Neural crest cell (in vitro differentiated cells): ENCODE data around the gene MGST2. TPM values are rescaled to one million over a fixed set of nuclear protein-coding genes. Genes with fewer than 3 reads are reported as not detected.
A peak's percentile ranks its signal among the peaks of the same experiment; 100 is the strongest.
"Not testable (repeated sequence)": the region's sequence is repeated elsewhere in the genome, so short reads cannot be mapped to it uniquely, and the experiment has no call there.

Experiments used
- DNase-seq: peaks from one replicate; pipeline ENCODE4 v3.0.0; 2021; ENCODE audit warnings: low read depth, mixed read lengths, low spot score
- H3K27ac Mint-ChIP-seq: one replicate; pipeline ENCODE4 v1.8.0; 2021; ENCODE audit warnings: mild to moderate bottlenecking, mixed read lengths; ENCODE audit not compliant: unreplicated experiment
- H3K27me3 Mint-ChIP-seq: 2 replicates; pipeline ENCODE4 v1.8.0; 2021; ENCODE audit warnings: low read depth, mild to moderate bottlenecking, mixed read lengths
- H3K36me3 Mint-ChIP-seq: 2 replicates; pipeline ENCODE4 v1.8.0; 2021; ENCODE audit warnings: low read depth, mild to moderate bottlenecking, mixed read lengths
- H3K4me1 Mint-ChIP-seq: 2 replicates; pipeline ENCODE4 v1.8.0; 2021; ENCODE audit warnings: mixed read lengths
- H3K4me3 Mint-ChIP-seq: one replicate; pipeline ENCODE4 v1.8.0; 2021; ENCODE audit warnings: mild to moderate bottlenecking, mixed read lengths
- H3K9me3 Mint-ChIP-seq: 2 replicates; pipeline ENCODE4 v1.8.0; 2021; ENCODE audit warnings: mixed read lengths
- CTCF ChIP-seq: fragments of 200-600 bp; sonication (generic); conservative IDR thresholded peaks from 2 replicates; pipeline ENCODE4 v1.5.0; 2021; ENCODE audit warnings: antibody characterized with exemption, mild to moderate bottlenecking
- total RNA-seq: library from RNA; stranded (reverse); gene quantifications from 2 replicates; pipeline ENCODE4 v1.2.1, GENCODE V29; 2021

The MGST2 gene
- total RNA-seq, 1 donor from 2014 or later = 15.3 TPM

- Mint-ChIP-seq H3K4me1 (peaks cover 26% of the 10 kb centered on the region), H3K4me3 (no peak overlapping the region), H3K9me3 (peaks cover 3% of the 10 kb centered on the region), H3K27ac (no peak overlapping the region), H3K27me3 (no peaks in the 10 kb centered on the region), H3K36me3 (no peaks in the 10 kb centered on the region)
- DNase-seq = no peak
- TF ChIP-seq CTCF = no peak
Observed at GRCh38 chr4:139630991-139631390, 34.6 kb upstream of the MGST2 start.

DNA sequence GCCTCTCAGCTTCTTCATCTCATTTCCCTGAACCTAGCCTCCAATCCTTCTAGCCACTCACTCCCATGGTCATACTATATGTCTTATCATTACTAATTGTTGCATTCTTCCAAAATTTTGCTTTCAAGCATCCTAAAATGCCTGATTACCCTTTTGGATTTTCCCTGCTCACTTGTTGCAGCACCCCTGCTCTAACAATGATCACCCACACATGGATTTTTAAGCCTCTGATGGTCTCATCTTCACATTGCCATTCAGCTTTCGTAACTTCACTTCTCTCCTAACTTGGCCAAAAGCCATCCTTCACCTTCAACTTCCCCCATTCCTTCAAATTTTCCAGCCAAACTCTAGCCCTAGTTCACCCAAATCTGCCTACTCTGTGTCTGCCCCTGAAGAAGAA, 33.8 kb upstream of the MGST2 start:
- no peaks in the 10 kb centered on the region for H3K27me3 Mint-ChIP-seq
- no peak for DNase-seq
- no peak overlapping the region for H3K4me3 Mint-ChIP-seq

DNA sequence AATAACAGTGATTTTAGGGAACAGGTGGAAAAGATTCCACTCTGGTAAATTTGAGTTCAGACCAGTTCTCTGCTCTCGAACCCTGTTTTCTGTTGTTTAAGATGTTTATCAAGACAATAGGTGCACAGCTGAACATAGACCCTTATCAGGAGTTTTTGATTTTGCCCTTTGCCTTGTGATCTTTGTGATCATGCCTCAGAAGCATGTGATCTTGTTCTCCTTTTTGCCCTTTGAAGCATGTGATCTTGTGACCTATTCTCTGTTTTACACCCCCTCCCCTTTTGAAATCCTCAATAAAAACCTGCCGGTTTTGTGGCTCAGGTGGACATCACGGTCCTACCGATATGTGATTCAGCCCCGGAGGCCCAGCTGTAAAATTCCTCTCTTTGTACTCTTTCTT, 32.9 kb upstream of the MGST2 start:
- not testable (repeated sequence) for H3K27me3 Mint-ChIP-seq, H3K27ac Mint-ChIP-seq, H3K9me3 Mint-ChIP-seq, DNase-seq, H3K4me3 Mint-ChIP-seq, H3K36me3 Mint-ChIP-seq
- peaks cover 26% of the 10 kb centered on the region for H3K4me1 Mint-ChIP-seq

More for the DNA sequence above, 33.8 kb upstream of the MGST2 start:
- peaks cover 3% of the 10 kb centered on the region for H3K9me3 Mint-ChIP-seq
- TF ChIP-seq CTCF = no peak
- no peaks in the 10 kb centered on the region for H3K36me3 Mint-ChIP-seq
- H3K27ac Mint-ChIP-seq = no peak overlapping the region
- H3K4me1 Mint-ChIP-seq = peaks cover 26% of the 10 kb centered on the region

GRCh38 chr4:139633195-139633594, 32.4 kb upstream of the MGST2 start:
- H3K4me1 Mint-ChIP-seq = peaks cover 23% of the 10 kb centered on the region
- H3K36me3 Mint-ChIP-seq = no peaks in the 10 kb centered on the region
- DNase-seq = no peak
- peaks cover 6% of the 10 kb centered on the region for H3K9me3 Mint-ChIP-seq
- H3K27ac Mint-ChIP-seq = no peak overlapping the region
- H3K4me3 Mint-ChIP-seq = no peak overlapping the region
- no peaks in the 10 kb centered on the region for H3K27me3 Mint-ChIP-seq
- no peak for TF ChIP-seq CTCF

DNA sequence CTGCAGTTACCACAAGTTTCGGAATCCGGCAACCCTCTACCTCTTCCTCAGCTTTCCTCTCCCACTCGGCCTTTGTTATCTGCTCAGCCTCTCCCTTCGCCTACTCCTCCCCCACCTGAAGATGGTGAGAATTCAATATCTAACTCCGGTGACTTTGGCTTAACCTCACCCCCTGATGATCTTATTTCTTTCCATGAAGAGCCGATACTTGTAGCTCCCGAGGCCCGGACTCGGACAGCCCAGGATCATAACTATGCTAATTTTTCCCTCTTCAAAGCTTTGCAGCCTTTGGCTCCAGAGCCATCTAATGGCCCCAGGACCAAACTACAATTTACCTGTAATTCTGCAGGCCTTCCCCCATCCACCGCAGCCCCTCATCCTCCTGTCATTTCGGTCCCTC, 32.0 kb upstream of the MGST2 start:
- H3K4me1 Mint-ChIP-seq = peaks cover 18% of the 10 kb centered on the region
- no peak for DNase-seq
- TF ChIP-seq CTCF = peak; percentile 58
- peak overlapping the region; percentile 76 for H3K4me3 Mint-ChIP-seq
- peaks cover 6% of the 10 kb centered on the region for H3K9me3 Mint-ChIP-seq
- no peaks in the 10 kb centered on the region for H3K27me3 Mint-ChIP-seq
- H3K27ac Mint-ChIP-seq = peak overlapping the region; percentile 82
- peaks cover 2% of the 10 kb centered on the region for H3K36me3 Mint-ChIP-seq

DNA sequence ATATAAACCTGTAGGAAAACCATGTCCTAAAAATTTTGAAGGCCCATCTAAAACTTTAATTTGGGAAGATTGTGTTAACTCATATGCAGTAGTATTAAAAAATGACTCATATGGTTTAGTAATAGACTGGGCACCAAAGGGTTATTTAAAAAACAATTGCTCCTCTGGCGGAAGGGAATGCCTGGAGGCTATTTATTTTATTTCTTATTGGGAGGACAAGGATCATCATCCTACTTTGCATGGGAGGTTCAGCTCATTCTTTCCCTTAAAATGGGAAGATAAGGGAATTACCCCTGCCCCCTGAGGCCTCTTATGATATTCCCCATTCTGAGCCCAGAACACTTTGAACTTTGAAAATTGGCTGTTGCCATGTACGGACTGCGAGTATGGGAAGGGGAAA, 29.7 kb upstream of the MGST2 start:
- no peak overlapping the region for H3K4me3 Mint-ChIP-seq
- peaks cover 4% of the 10 kb centered on the region for H3K36me3 Mint-ChIP-seq
- TF ChIP-seq CTCF = no peak
- H3K27me3 Mint-ChIP-seq = no peaks in the 10 kb centered on the region
- DNase-seq = no peak
- peaks cover 6% of the 10 kb centered on the region for H3K9me3 Mint-ChIP-seq
- H3K4me1 Mint-ChIP-seq = peaks cover 18% of the 10 kb centered on the region
- H3K27ac Mint-ChIP-seq = no peak overlapping the region

- H3K36me3 Mint-ChIP-seq = not testable (repeated sequence)
Observed at GRCh38 chr4:139638306-139638705, 27.3 kb upstream of the MGST2 start.

More at GRCh38 chr4:139638306-139638705, 27.3 kb upstream of the MGST2 start:
- not testable (repeated sequence) for H3K9me3 Mint-ChIP-seq, H3K27me3 Mint-ChIP-seq, DNase-seq, H3K4me3 Mint-ChIP-seq, H3K27ac Mint-ChIP-seq
- H3K4me1 Mint-ChIP-seq = peaks cover 23% of the 10 kb centered on the region
